GM21447 (cell line): ENCODE results near the gene KIAA2012.

Experiments used
- ATAC-seq: cut with Tn5 transposase; IDR thresholded peaks from one replicate; pipeline ENCODE4 v1.9.1; 2021; ENCODE audit not compliant: unreplicated experiment

Gene KIAA2012

DNA sequence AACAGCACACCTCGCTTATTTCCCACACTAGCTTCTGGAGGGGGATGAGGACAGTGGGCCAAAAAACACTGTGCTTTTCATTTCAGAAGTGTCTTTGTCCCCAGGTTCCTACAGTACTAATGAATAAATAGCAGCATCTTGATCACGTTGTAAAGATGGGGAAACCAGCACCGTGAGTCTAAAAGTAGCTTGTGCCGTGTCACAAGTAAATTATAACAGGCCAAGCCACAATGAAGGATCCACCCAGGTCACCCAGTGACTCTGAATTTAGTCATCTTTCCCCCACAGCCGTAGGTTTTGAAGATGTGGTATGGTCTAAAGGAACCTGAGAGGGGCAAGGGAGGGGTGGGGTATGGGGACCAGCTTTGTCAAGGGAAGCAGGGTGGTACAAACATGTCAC, 30.6 kb upstream of the KIAA2012 start:
- ATAC-seq: no peak

DNA sequence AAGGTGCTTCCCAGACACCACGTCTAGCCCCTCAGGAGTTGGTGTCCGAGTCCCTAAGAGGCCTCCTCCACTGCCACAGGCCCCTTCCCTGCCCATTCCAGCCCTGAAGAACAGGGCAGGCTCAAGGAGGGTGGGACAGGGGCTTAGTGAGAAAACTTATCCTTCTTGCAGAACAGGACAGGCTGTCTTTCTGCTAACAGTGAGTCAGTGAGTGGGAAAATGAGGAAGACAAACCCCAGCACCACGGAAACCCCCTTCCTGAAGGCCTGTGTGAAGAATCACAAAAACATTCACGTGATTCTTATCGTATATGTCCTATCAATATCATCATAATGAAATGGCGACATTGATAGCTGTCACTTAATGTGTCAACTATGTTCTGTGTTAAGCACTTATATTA, 29.6 kb upstream of the KIAA2012 start:
- ATAC-seq: no peak

DNA sequence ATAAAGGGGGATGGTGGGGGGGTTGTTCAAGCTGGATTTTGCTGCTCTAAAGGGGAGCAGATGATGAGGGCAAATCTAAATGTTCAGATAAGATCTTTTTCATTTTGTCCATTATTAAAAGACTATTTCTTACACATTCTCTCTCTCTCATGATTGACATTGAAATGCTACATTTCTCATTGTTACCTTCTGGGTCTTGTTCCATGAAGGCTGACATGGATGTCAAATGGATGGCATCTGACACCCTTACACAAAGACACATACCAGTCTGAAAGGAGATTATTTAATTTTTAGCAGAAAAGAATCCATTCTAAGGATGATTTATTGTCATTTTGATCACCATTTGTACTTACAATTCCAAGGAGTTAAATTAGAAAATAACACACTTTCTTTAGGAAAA, 28.3 kb upstream of the KIAA2012 start:
- ATAC-seq: no peak

DNA sequence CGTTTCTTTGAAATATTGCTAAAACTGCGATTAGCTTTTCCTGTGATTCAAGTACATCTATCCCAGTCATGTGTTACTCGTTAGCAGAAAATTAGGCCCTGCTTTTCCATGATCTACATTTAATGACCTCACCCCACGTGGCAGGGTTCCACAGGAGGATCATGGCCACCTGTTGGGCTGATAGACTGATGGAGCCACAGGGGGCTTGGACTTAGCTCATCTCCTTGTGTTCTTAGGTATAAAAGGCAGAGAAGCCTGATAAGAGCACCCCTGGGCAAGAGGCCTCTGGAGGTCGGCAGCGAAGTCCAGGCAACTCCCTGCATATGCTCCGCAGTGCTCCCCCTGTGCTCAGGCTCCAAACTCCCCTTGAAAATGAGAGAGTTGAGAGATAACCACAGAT, 26.5 kb upstream of the KIAA2012 start:
- no peak for ATAC-seq

DNA sequence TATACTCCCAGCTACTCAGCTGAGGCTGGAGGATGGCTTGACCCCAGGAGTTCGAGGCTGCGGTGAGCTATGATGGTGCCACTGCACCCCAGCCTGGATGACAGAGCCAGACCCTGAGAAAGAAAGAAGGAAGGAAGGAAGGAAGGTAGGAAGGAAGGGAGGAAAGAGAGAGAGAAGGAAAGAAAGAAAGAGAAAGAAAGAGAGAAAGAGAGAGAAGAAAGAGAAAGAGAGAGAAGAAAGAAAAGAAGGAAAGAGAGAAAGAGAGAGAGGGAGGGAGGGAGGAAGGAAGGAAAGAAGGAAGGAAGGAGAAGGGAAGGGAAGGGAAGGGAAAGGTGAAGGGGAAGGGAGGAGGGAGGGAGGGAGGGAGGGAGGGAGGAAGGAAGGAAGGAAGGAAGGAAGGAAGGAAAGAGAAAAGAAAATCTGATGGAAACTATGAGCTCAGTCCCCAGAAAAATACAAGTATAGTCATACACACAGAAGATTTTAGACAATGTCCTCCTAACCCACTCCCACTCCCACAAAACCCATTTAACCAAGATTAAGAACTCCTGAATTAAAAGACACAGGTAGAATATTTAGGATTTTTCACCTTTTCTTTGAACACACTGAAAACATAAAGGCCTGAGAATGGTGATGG, 23.8 kb upstream of the KIAA2012 start:
- ATAC-seq: no peak

DNA sequence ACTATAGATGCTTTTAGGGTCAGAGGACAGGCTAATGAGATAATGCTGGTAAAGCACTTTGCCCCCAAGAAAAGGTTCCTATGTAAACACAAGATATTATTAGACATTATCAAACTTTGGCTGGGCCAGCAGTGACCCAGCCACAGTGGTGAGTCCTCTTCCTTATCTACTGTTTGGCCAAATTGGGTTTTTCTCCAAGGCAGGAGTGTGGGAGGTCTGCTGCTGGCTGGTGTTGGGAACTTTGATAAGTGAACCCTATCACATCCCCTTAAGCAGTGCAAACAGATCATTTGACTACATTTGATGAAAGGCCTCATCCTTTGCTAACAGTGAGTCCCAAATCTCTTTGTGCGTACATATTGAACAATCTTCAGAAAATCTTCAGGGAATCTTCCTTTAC, 23.2 kb upstream of the KIAA2012 start:
- no peak for ATAC-seq

DNA sequence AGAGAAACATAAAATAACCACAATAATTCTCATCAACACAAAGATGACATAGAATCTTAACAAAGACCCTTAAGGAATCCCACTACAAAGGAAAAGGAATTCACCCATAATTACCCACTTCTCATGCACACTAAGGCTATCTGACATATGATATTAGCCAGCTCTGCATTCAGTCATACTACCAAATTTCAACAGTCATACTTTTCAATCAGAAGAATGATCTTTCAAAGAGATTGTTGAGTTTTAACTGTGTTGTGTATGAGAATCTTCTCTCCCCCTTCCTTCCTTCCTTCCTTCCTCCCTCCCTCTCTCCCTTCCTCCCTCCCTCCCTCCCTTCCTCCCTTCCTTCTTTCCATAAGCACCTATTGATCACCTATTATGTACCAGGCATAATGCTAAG, 22.4 kb upstream of the KIAA2012 start:
- ATAC-seq: no peak

DNA sequence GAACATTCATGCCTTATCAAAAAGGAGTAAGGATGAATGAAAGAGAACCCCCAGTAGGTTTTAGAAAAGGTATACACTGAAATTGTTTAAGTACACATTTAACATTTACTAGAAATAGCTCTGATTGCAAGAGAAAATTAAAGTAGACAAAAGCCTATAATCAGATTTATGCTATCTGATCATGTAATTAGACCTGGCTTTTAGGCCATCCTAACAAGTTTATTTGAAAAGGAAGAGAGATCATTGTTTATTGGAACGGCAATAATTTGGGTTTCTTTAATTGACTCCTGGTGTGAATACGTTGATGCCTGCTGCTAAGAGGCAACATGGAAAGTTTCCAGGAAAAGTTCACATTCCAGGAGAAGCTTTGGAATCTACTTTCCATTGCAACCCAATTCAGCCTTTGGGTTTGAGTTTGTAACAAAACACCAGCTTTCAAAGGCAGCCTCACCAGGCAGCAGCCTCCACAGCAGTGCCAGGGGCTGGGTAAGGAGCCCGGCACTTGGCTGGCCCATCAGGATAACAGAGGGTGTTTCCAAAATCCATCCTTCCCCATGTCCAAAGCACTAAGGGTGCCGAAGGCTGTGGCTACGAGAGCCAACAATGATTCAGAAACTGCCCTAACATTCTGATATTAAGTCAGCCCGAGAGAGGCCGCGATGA, 21.4 kb upstream of the KIAA2012 start:
- ATAC-seq: no peak

DNA sequence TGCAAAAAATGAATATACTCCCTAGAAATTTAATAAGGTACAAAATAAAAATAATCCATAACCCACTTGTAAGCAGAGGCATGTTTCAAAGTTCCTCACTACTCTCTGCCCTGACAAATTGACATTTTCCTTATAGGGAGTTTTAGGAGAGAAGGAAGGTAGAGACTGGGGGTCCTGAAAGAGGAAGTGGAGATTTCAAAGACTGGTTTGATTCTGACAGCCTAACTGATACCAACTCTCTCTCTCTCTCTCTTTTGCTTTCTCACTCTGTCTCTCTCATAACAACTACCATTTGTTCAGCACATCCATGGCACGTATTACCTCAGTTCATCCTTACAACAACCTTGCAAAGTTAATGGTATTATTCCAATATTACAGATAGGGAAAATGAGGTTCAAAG, 20.8 kb upstream of the KIAA2012 start:
- ATAC-seq: no peak

DNA sequence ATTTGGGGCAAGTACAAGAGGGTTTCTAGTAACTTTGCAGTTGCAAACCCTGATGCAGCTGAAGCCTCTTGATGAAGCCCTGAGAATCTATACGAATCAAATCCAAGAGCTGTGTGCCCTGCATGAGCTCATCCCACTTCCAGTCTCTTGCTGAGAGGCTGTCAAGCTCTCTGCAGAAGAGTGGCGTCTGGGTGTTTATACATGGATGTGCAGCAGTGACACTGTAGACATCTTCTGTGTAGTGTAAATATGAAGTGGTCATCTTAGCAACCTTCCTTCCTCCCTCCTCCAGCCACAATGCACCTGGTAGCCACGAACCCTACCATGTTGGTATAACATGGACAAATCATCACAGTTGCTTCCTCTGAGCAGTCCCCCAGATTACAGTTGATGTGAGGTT, 18.4 kb upstream of the KIAA2012 start:
- ATAC-seq: no peak

DNA sequence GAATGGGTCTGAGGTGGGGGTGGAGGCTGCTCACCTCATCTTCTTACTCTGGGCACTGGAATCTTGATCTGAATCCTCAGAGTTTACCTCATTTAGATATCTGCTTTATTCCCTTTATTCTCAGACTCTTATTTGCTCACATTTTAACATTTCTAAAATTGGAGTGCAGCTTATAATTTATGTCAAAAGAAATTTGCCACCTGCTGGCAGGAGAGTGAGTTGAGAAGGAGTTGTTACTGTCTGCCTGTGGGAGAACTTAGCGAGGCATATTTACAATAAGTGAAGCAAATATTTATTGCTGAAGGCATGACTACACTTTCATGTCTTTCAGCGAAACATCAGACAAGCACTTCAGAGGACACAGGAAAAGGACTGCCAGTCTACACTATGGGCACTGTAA, 16.4 kb upstream of the KIAA2012 start:
- ATAC-seq: no peak

DNA sequence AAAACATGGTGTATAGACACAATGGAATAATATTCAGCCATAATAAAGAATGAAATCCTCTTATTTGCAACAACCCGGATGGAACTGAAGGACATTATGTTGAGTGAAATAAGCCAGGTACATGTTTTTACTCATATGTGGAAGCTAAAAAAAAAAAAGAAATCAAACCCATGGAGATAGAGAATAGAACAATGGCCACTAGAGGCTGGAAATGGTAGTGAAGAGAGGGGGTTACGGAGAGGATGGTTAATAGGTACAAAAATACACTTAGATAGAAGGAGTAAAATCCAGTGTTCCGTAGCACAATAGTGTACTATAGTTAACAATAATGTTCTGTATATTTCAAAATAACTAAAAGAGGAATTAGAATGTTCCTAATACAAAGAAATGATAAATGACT, 12.8 kb upstream of the KIAA2012 start:
- ATAC-seq: no peak

DNA sequence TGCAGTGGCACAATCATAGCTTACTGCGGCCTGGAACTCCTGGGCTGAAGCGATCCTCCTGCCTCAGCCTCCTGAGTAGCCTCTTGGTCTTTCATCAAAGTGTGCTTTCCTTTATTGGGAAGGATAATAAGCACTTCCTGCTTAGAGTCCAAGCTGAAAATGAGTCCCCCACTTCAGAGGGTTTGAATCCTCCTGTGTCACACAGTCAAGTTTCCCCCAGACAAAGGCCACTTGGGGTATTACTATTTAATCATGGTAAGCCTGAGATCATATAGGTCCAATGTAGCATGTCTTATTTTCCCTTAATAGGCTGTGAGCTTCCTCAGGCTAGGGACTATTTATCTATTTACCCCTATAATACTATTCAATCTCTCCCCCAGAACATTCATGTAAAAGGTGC, 11.4 kb upstream of the KIAA2012 start:
- ATAC-seq: no peak

DNA sequence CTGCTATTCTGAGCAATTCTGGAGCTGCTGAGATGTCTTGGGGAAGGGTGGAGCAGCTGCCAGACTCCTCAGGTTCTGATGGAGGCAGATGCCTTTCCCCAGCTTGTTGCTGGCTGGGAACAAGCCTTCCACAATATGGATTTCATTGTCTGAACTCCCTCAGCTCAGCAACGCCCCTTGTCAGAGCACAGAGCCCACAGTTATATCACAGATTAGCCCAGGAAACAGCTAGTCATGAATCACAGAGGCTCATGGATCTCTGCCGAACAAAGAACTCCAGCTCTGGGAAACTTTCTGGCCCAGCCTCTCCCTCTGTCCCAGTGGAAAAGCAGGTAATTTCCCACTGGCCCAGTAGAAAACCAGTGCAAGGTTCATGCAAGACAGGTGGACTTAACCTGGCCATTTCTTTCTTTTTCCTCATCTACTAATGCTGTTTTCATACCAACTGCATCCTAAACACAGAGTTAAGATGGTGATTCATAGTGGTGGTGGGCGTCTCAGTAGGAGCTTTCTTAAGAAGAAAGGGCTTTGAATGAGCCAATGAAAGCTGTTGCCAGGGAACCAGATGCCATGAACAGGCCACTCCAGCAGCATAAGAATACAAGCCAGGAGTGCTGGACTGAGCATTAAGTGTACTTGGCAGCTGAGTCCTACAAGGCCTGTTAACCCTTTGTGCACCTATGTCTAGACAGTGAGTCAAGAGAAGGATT, 8.7 kb upstream of the KIAA2012 start:
- no peak for ATAC-seq

DNA sequence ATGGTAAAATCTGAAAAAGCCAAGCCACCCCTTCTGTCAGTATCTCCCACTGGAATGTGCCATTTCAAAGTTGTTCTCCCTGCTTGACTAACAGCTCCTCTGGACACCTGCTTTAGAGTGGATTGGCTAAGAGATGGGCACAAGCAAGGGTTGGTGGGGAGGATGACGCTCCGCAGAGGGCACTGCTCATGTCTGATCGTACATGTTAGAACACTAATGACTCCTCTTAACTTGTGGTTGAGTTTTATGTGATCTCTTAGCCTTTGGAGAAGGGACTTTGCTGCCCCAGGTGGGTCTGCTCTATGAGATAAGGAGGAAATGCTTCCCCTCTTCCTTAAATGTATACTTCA, 8.2 kb upstream of the KIAA2012 start:
- no peak for ATAC-seq

DNA sequence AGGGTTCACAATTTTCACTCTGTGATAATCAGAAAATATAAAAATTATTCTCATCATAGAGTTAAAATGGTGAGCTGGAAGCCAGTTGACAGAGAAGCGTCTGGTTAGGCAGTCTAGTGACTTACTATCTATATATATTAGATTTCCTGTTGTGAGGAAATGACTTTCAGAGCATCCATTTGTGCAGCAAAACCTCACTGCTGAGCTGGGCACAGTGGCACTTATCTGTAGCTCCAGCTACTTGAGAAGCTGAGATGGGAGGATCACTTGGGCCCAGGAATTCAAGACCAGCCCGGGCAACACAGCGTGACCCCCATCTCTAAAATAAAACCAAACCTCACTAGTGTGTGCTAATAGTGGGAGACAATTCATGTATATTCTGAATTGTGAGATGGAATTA, 7.2 kb upstream of the KIAA2012 start:
- ATAC-seq: no peak

DNA sequence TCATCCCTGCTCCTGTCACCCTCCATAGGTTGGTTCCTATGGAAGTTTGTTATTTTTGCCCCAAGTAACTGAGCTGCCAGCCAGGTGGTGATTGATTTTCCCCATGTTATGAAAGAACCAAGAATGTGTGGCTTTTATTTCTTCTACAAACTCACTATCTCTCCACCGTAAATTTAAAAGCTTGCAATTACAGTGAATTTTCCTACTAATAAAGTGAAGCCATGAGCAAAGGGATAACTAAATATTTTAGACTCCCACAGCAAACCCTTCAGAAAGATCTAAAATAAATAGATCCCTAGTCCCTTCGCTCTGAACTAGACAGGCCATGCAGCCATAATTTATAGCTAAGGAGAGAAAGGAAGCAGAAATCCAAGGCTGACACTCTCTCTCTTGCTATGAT, 6.2 kb upstream of the KIAA2012 start:
- no peak for ATAC-seq

DNA sequence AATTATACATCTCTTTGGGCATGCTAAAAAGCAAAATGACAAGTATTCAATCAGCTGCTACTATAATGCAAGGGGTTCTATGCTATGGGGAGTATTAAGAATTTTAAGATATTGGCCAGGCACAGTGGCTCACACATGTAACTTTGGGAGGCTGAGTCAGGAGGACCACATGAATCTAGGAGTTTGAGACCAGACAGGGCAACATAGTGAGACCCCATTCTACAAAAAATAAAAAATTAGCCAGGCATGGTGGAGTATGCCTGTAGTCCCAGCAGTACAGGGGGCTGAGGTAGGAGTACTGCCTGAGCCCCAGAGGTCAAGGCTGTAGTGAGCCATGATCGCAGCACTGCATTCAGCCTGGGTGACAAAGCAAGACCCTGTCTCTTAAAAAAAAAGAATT, 5.5 kb upstream of the KIAA2012 start:
- ATAC-seq: no peak

DNA sequence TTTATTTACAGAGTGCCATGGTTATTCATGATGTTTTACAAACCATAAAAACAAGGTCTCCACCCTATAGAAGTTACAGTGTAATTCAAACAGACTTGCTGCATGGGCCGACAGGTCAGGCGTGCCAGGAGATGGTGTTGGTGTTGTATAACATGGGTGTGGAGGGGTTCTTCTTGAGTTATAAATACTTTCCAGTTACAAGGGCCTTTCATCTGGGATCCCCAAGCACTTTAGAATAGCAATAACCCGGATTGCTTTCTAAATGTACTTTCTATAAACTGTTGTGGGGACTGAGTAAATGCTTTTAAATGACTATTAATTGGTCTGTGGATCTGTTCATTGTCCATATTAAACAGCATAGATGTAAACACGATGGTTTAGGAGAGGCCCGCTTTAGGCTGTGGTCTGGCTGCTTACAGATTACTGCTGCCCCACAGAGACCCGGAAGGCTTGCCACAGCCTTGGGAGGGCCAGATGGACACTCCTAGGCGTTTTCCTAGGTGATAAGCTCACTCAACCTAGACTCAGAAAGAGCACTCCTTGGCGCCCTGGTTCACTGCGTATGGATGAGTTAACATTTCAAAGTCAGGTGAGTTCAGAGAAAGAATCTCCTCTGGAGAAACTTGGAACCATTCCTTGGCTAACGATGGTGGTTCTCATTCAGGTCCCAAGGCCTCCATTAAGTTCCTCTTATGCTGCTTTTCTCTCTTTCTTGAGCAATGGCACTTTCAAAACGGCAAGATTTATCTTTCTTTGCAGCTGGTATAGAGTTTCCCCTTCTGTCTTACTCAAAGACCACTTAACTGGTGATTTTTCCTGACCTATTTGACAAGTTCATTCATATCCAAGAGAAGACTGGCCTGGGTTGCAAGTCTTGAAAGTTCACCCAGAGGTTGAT, 3.6 kb upstream of the KIAA2012 start:
- ATAC-seq: no peak

DNA sequence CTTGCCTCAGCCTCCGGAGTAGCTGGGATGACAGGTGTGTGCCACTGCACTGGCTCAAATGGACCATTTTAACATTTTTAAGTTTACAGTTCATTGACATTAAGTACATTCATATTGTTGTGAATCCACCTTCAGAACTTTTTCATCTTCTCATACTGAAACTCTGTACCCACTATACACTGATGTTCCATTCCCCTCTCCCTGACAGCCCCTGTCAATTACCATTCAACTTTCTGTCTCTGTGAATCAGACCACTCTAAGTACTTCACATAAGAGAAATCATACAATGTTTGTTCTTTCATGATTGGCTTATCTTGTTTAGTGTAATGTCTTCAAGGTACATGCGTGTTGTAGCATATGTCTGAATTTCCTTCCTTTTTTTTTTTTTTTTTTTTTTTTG, 1.9 kb upstream of the KIAA2012 start:
- no peak for ATAC-seq

DNA sequence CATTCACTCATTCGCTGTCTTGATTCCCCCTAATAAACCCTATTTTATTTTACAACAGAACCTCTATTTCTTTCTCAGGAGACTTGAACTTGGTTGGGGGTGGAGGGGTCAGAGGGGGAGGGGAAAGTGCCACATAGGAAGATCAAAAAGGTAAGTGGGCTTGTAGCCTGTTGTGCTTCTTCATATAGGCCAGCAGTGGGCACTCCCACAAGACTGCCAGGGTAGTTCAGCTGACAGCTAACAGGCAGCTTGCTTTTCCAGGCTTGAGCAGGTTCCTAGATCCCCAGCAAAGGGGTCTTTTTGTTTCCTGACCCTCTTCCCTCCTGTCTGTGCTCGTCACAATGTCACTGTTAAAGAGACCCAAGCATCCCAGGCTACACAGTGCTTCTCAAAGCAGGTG, 829 bp upstream of the KIAA2012 start:
- ATAC-seq: no peak

DNA sequence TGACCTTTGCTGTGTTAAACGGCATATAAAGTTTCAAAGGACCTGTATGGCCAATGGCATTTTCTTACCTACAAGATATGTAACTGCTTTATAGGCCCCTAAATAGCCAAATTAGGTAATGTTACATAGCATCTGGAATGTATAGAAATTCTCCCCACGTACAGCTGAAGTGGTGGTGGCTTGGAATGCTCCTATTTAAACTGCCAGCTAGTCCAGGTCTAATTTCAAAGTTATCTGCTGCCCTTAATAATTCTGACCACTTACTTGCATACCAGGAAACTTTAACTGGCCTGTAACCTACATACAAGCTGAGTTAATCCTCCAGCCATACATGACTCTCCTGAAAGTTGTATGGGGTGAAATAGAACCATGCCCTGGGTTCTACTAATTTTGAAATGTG, 1.3 kb downstream of the KIAA2012 start:
- ATAC-seq: no peak
